ENCODE measurements around the gene COL10A1.

GRCh38 chr6:116108836-116109235 lies 17.1 kb downstream of the COL10A1 start:
- TF ChIP-seq CTCF (conservative IDR thresholded peaks at IDR 0.05; ENCODE audit: low read depth, low read length) = no peak
- TF ChIP-seq EZH2 (IDR thresholded peaks at IDR 0.05; ENCODE audit: borderline replicate concordance, low read depth, low read length, poor library complexity, severe bottlenecking) = no peak

Measured in A673 (cell line).